ENCODE measurements around the gene GGCX. TPM values are rescaled to one million over a fixed set of nuclear protein-coding genes. Genes with fewer than 3 reads are reported as not detected.

The GGCX gene
- total and polyA plus RNA-seq, 2 of the 4 experiments (the other 2 are of a cell fraction), result 35.0 to 39.4 TPM

- peak overlapping the region; percentile 77 for H2BK5ac ChIP-seq (ENCODE audit: low read depth, low read length, poor library complexity, severe bottlenecking)
- H2AK9ac ChIP-seq (replicated peaks; ENCODE audit: low read depth, low read length, poor library complexity), result peak overlapping the region; percentile 5
- H3K4me2 ChIP-seq (ENCODE audit: low read depth, low read length), result peak overlapping the region; percentile 56
- peaks cover 33% of the 10 kb centered on the region for H3K9me1 ChIP-seq (ENCODE audit: insufficient read depth, low read length)
- H2BK120ac ChIP-seq (ENCODE audit: low read depth, low read length), result peak overlapping the region; percentile 28
- peak overlapping the region; percentile 39 for H4K5ac ChIP-seq (ENCODE audit: low read depth, low read length)
- H2AFZ ChIP-seq (replicated peaks; ENCODE audit: low read length, poor library complexity), result no peak overlapping the region
- H3K36me3 ChIP-seq (ENCODE audit: control insufficient read depth, insufficient read depth, low read length), result peaks cover 21% of the 10 kb centered on the region
- H3K27me3 ChIP-seq (ENCODE audit: control insufficient read depth, insufficient read depth, low read length), result no peaks in the 10 kb centered on the region
- intact Hi-C loops (cut with micrococcal nuclease), result no loop called here
- peak overlapping the region; percentile 71 for H2AK5ac ChIP-seq (ENCODE audit: low read depth, low read length)
- in situ Hi-C loops (cut with MboI; ENCODE audit: low sequenced_read_pairs), result no loop called here
- peak overlapping the region; percentile 49 for H3K14ac ChIP-seq (replicated peaks; ENCODE audit: low read depth, low read length)
- WGBS, 2 experiments (ENCODE audit: extremely low coverage in 2 of 2, insufficient read length in 1 of 2), result 53% methylated on average over 2 of the region's 7 CpGs; no CpG with 5 or more reads in 1 of the 2 experiments
- H3K27ac ChIP-seq (ENCODE audit: insufficient read depth, low read length), result peak overlapping the region; percentile 90
- POLR2A ChIA-PET (ENCODE audit: unreplicated experiment), result interaction anchor here (0.5 to 2.3 kb wide), 2 partner anchors 11 to 17 kb away, joined by 3 to 14 read pairs; partner anchors contain the start of gene RNF181
- H2BK20ac ChIP-seq (ENCODE audit: low read depth, low read length), result peak overlapping the region; percentile 19
- CTCF ChIA-PET, result interaction anchor here (1.5 kb wide), 1 partner anchor 31 kb away, joined by 3 read pairs; no protein-coding TSS in a partner anchor
- TF ChIP-seq BHLHE40 (IDR thresholded peaks at IDR 0.05; ENCODE audit: low read depth, low read length), result no peak
- TF ChIP-seq POLR2A (IDR thresholded peaks at IDR 0.05; ENCODE audit: low read depth, low read length), result no peak
- TF ChIP-seq NFE2L2 (IDR thresholded peaks at IDR 0.05; ENCODE audit: low read depth, low read length), result no peak
- TF ChIP-seq SMC3 (IDR thresholded peaks at IDR 0.05; ENCODE audit: low read depth, low read length), result no peak
- TF ChIP-seq CHD1 (IDR thresholded peaks at IDR 0.05; ENCODE audit: low read depth, low read length), result no peak
- TF ChIP-seq RAD21 (IDR thresholded peaks at IDR 0.05; ENCODE audit: low read length), result no peak
- no peak for TF ChIP-seq MAFK (IDR thresholded peaks at IDR 0.05; ENCODE audit: low read depth, low read length)
- TF ChIP-seq FOS (IDR thresholded peaks at IDR 0.05; ENCODE audit: low read depth, low read length), result no peak
- TF ChIP-seq USF2 (IDR thresholded peaks at IDR 0.05; ENCODE audit: low read depth, low read length), result no peak
- no peak for TF ChIP-seq MXI1 (IDR thresholded peaks at IDR 0.05; ENCODE audit: borderline replicate concordance, low read depth, low read length)
- TF ChIP-seq MAZ (IDR thresholded peaks at IDR 0.05; ENCODE audit: borderline replicate concordance, low read depth, low read length), result no peak
- no peak for TF ChIP-seq CEBPB (IDR thresholded peaks at IDR 0.05; ENCODE audit: low read depth, low read length)
- TF ChIP-seq CTCF (conservative IDR thresholded peaks at IDR 0.05; ENCODE audit: low read depth, low read length), result no peak
- no peak for TF ChIP-seq ELK1 (IDR thresholded peaks at IDR 0.05; ENCODE audit: borderline replicate concordance, low read depth, low read length)
- no peak for TF ChIP-seq RFX5 (IDR thresholded peaks at IDR 0.05; ENCODE audit: low read depth, low read length)
- TF ChIP-seq RCOR1 (IDR thresholded peaks at IDR 0.05; ENCODE audit: insufficient replicate concordance, low read length), result no peak
- 0 out of 2 replicates have a peak overlapping the region, but pooled peaks have one; percentile 21 for H3K56ac ChIP-seq (ENCODE audit: extremely low read depth, insufficient read depth, low read length)
- BruUV-seq (replicated peaks), result no TSS peak
- H3K9ac ChIP-seq (ENCODE audit: low read depth, low read length), result peak overlapping the region; percentile 24; the same call in 1 of the 2 replicates
- peak overlapping the region; percentile 55; the same call in 2 of the 3 replicates for H2BK15ac ChIP-seq (ENCODE audit: low read depth, low read length)
- H4K8ac ChIP-seq (ENCODE audit: low read depth in 2 of 2, low read length in 2 of 2), result peak overlapping the region in 1 of 2 experiments; percentile 29; a peak in 2 of 4 replicates
- H3K4me1 ChIP-seq (ENCODE audit: control insufficient read depth, insufficient read depth, low read length), result peaks cover 25% of the 10 kb centered on the region
- no peaks in the 10 kb centered on the region for H3K9me3 ChIP-seq (ENCODE audit: control insufficient read depth, insufficient read depth, low read length)
- DNase-seq (no peak), ATAC-seq (ENCODE audit: low read depth) (no peak)
- H3K79me1 ChIP-seq (ENCODE audit: low read depth in 1 of 2, low read length in 2 of 2), result peaks cover 31 to 78% of the 10 kb centered on the region in 2 experiments
- H3K4me3 ChIP-seq (ENCODE audit: insufficient read depth, low read depth, low read length), result no peak overlapping the region
- H4K20me1 ChIP-seq (ENCODE audit: insufficient read depth, low read length), result peaks cover 11% of the 10 kb centered on the region; the same call in 1 of the 2 replicates
- dilution Hi-C loops (cut with HindIII; ENCODE audit: low sequenced_read_pairs, unreplicated experiment), result no loop called here
- H3K23ac ChIP-seq (ENCODE audit: low read depth, low read length), result peak overlapping the region; percentile 11; the same call in 1 of the 2 replicates
- peak overlapping the region; percentile 55 for H3K4ac ChIP-seq (ENCODE audit: low read depth, low read length)
- H4K91ac ChIP-seq (ENCODE audit: insufficient read depth, low read depth, low read length), result peak overlapping the region; percentile 17; the same call in 1 of the 2 replicates
- peak overlapping the region; percentile 49 for H3K18ac ChIP-seq (ENCODE audit: low read depth, low read length)
These were observed 44.8 kb upstream of the GGCX start for GRCh38 chr2:85606116-85606455.

Measured in IMR-90 (cell line).